GM15510 (cell line): ENCODE measurements around the gene NPLOC4.

Experiments used
- POLR2A ChIP-seq: IDR thresholded peaks from 3 replicates; pipeline ENCODE4 v1.6.1; 2011; ENCODE audit warnings: borderline replicate concordance; ENCODE audit not compliant: insufficient read length; ENCODE audit errors: extremely low read depth

Gene NPLOC4

GRCh38 chr17:81533339-81534141, 103.4 kb downstream of the NPLOC4 start:
- no peak for TF ChIP-seq POLR2A

DNA sequence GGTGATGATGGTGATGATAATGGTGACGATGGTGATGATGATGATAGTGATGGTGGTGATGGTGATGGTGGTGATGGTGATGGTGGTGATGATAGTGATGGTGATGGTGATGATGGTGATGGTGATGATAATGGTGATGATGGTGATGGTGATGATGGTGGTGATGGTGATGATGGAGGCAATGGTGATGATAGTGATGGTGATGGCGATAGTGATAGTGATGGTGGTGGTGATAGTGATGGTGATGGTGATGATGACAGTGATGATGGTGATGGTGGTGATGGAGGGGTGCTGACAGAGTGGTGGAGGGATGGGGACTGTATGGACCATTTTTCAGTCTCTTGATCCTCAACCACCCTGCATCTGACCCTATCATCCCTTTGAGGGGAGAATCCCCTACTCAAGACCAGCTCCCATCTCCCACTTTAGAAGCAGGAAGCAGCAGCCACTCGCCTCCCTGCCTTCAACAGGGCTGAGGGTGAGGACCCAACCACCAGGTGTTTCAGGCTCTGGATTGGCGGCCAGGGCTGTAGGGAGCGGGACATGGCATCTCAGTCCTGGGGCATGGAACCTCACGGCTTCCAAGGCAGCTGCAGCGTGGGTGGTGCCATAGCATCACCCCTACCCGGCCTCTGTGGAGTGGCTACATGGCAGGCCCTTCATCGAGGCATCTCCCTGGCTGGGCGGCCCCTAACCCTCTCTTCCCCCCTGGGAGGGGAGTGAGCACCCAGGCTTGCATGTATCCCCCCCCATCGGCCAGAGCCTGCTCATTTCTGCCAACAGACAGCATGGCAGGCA, 104.2 kb downstream of the NPLOC4 start:
- no peak for TF ChIP-seq POLR2A

GRCh38 chr17:81529437-81529803, 107.5 kb downstream of the NPLOC4 start:
- no peak for TF ChIP-seq POLR2A

DNA sequence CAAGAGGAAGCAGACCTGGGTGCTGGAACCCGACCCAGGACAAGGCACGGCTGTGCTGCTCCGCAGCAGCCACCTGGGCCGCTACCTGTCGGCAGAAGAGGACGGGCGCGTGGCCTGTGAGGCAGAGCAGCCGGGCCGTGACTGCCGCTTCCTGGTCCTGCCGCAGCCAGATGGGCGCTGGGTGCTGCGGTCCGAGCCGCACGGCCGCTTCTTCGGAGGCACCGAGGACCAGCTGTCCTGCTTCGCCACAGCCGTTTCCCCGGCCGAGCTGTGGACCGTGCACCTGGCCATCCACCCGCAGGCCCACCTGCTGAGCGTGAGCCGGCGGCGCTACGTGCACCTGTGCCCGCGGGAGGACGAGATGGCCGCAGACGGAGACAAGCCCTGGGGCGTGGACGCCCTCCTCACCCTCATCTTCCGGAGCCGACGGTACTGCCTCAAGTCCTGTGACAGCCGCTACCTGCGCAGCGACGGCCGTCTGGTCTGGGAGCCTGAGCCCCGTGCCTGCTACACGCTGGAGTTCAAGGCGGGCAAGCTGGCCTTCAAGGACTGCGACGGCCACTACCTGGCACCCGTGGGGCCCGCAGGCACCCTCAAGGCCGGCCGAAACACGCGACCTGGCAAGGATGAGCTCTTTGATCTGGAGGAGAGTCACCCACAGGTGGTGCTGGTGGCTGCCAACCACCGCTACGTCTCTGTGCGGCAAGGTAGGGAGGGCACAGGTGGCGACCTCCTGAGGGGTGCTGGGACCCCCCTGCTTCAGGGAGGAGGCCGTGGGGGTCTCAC, 108.1 kb downstream of the NPLOC4 start:
- TF ChIP-seq POLR2A = no peak

DNA sequence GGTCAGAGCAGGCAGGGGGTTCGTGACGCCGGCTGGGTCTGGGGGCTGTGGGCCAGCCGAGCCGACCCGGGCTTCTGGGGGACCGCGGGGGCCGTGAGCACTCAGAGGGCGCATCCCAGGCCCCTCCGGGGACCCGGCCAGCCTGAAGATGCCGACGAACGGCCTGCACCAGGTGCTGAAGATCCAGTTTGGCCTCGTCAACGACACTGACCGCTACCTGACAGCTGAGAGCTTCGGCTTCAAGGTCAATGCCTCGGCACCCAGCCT, 108.6 kb downstream of the NPLOC4 start:
- no peak for TF ChIP-seq POLR2A

GRCh38 chr17:81527591-81528383, 109.1 kb downstream of the NPLOC4 start, which contains the start of gene FSCN2:
Gene FSCN2, plus strand, starts transcription at chr17:81528377. Its CDS starts 155 bp downstream, at chr17:81528532.
- no peak for TF ChIP-seq POLR2A

DNA sequence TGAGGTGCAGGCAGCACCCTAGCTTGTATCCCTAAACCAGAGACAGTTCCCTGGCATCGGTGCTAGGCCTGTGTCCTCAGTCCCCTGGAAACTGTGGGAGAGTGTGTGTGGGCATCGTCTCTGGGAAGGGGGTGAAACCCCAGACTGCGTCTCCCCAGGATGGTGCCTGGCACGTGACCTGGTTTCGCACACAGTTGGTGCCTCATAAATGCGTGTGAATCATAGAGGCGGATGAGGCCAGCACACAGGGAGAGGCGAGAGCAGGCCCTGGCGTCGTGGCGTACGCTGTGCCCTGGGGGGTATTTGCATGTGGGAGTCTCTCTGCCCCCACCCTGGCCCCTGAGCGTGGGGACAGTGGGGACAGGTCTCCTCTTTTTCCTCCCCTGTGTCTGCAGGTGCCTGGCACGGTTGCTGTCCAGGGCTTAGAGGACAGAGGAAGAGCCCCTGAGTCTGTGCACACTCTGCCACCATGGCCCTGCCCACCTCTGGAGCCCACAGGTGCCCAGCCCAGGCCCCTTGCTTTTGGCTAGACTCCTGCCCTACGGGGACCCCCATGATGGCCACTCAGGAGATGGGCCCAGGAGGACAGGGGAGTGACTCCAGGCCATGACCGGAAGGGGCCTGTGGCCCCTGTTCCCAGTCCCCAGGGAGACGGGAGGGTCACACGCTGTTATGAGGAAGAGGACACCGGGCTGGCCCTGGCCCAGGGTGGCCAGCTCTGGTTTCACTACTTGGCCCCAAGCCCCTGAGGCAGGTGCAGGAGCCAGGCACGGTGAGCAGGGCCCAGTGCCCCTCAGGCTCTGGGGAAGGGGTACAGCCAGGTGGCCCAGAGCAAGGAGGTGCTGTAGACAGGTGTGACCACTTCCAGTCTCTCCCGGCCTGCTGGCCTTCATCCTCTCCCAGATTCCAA, 110.0 kb downstream of the NPLOC4 start:
- TF ChIP-seq POLR2A = no peak

- TF ChIP-seq POLR2A = no peak
Measured at GRCh38 chr17:81524865-81525159, 112.1 kb downstream of the NPLOC4 start.

DNA sequence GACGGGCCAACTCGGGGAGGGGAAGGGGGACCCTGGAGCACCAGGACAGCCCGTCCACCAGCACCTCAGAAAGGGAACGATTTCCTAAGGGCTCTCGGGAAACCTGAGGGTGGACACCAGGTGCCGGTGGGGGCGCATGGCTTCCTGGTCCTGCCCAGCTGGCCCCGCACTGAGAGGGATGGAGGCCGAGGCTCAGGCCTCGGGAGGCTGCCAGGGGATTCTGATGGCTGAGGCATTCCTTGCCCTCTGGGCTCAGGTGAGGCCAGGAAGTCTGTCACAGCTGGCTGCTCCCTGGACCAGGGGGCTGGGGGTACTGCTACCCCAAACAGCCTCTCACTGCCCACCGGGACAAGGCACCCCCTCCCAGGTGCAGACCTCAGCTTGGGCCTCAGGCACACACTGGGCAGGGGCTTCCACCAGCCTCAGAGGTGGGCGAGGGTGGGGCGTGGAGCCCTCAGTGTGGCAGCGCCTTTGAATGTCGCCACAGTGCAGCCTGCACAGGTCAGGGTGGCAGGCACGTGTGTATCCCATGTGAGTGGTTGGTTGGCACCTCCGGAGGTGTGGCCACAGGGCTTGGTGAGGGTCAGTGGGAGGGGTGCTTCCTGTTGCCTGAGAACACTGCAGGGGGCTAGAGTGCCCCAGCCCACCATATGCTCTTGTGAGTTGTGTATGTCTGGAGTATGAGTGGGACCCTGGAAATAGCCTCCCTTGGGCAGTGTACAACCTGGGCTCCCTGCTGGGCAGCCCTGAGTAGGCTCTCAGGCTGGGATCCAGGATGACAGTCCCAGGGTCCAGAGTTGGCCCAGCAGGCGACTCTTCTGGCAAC, 112.7 kb downstream of the NPLOC4 start:
- TF ChIP-seq POLR2A = no peak

DNA sequence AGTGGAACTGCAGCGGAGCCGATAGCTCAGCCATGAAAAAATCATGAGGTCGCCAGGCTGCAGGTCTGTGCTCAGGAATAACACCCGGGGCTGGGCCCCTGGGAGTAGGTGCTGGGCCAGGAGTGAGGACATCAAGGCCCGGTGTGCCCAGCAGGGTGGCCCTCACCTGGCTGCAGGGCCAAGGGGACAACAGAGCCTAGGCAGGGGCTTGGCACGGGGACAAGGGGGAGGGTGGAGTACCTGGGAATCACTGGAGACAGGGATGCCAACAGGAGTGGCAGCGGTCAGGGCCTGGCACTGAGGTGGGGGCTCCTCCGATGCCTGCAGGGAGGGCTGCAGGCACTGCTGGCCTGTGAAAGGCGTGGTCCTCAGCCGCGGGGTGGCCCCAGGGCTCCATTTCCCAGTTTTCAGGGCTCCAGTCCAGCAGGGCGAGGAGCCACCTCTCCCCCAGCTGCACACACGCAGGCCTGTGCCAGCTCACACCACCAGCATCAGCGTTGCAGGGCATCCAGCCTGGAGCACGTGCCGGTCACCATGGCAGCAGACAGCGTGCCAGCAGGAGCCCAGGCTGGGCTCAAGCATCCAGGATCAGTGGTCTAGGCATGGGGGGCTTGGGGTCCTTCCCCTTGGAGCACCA, 113.4 kb downstream of the NPLOC4 start:
- TF ChIP-seq POLR2A = no peak

DNA sequence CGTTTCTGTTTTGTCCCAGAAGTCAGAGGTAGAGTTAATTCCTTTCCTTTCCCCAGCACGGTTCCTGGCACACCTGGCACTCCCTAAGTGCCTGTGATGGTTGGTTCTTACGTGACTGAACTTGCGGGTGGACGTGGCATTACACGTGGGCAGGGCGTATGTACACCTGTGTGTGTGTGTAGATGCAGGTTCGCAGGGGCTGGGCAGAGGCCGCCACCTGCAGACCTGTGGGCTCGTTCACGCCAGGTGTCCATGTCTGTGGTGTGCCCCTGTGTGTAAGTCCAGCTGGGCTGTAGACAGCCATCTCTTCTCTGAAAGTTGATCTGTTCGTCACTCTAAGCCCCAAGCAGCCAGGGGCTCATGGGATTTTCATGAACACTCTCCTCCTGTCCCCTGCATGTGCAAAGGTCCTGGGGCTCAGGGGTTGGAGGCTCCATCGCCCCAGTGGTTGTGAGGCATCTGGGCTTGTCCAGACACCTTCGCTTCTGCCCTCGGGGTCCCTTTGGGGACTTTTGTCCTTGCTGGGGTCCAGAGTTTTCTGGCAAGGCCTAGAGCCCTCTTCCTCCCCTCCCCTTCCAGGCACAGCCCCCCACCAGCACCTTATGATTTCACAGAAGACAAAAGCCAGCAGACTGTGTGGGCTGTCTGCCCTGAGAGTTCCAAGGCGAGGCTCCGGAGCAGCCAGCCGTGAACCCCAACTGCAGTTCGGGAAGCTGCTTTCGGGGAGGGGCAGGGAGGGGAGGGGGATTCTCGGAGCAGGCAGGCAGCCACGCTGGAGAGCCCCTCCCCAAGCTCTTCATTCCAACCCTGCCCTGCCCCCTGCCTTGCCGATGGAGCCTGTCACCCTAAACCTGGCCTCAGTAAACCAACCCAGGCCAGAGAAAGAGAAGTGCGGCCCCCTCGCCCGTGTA, 114.2 kb downstream of the NPLOC4 start:
- no peak for TF ChIP-seq POLR2A
